Astrocyte (in vitro differentiated cells and primary cell): Measurements from ENCODE around the gene ERO1B. TPM values are rescaled to one million over a fixed set of nuclear protein-coding genes. Genes with fewer than 3 reads are reported as not detected.
"Not testable (repeated sequence)": the region's sequence is repeated elsewhere in the genome, so short reads cannot be mapped to it uniquely, and the experiment has no call there.

Source experiments
- DNase-seq: peaks from one replicate; pipeline ENCODE4 v3.0.0-alpha.2; 2010; ENCODE audit warnings: low read depth
- FAIRE-seq: peaks from 2 replicates; lab custom pipeline; 2011; peaks lifted over from hg19 to GRCh38; lab: Jason Lieb, UNC
- H2AFZ ChIP-seq: 2 replicates; pipeline ENCODE4 v1.6.0; 2012; ENCODE audit warnings: low read depth, low read length, inconsistent platforms
- H3K27ac ChIP-seq: 2 replicates; pipeline ENCODE4 v1.5.1; 2011; ENCODE audit warnings: low read depth, low read length, inconsistent platforms
- H3K27me3 ChIP-seq: 2 replicates; pipeline ENCODE4 v1.6.0; 2011; ENCODE audit warnings: low read length, inconsistent platforms; ENCODE audit not compliant: insufficient read depth
- H3K36me3 ChIP-seq: 2 replicates; pipeline ENCODE4 v1.5.1; 2011; ENCODE audit warnings: low read length, inconsistent platforms; ENCODE audit not compliant: insufficient read depth
- H3K4me1 ChIP-seq: 2 replicates; pipeline ENCODE4 v1.5.1; 2011; ENCODE audit warnings: low read length, inconsistent platforms; ENCODE audit not compliant: insufficient read depth
- H3K4me2 ChIP-seq: 2 replicates; pipeline ENCODE4 v1.6.0; 2012; ENCODE audit warnings: low read length, inconsistent platforms
- H3K4me3 ChIP-seq: 2 replicates; pipeline ENCODE4 v1.5.1; 2011; ENCODE audit warnings: low read depth, mild to moderate bottlenecking, low read length, inconsistent platforms; ENCODE audit not compliant: insufficient read depth
- H3K79me2 ChIP-seq: 2 replicates; pipeline ENCODE4 v1.6.0; 2012; ENCODE audit warnings: mild to moderate bottlenecking, low read length, inconsistent platforms; ENCODE audit not compliant: insufficient read depth
- H3K9ac ChIP-seq: 2 replicates; pipeline ENCODE4 v1.6.0; 2012; ENCODE audit warnings: mild to moderate bottlenecking, low read length, inconsistent platforms
- H3K9me3 ChIP-seq: 2 replicates; pipeline ENCODE4 v1.5.1; 2012; ENCODE audit warnings: low read depth, mild to moderate bottlenecking, low read length, inconsistent platforms; ENCODE audit not compliant: insufficient read depth
- H4K20me1 ChIP-seq: 2 replicates; pipeline ENCODE4 v1.6.0; 2012; ENCODE audit warnings: low read length, inconsistent platforms; ENCODE audit not compliant: insufficient read depth
- H3K27ac Mint-ChIP-seq: one replicate; pipeline ENCODE4 v1.8.0; 2021; ENCODE audit warnings: mild to moderate bottlenecking, mixed read lengths; ENCODE audit not compliant: unreplicated experiment
- H3K27me3 Mint-ChIP-seq: one replicate; pipeline ENCODE4 v1.8.0; 2021; ENCODE audit warnings: low read depth, mixed read lengths; ENCODE audit not compliant: unreplicated experiment
- H3K36me3 Mint-ChIP-seq: one replicate; pipeline ENCODE4 v1.8.0; 2021; ENCODE audit warnings: low read depth, mixed read lengths; ENCODE audit not compliant: unreplicated experiment
- H3K4me1 Mint-ChIP-seq: one replicate; pipeline ENCODE4 v1.8.0; 2021; ENCODE audit warnings: low read depth, mixed read lengths; ENCODE audit not compliant: unreplicated experiment
- H3K4me3 Mint-ChIP-seq: one replicate; pipeline ENCODE4 v1.8.0; 2021; ENCODE audit warnings: mild to moderate bottlenecking, moderate library complexity, mixed read lengths; ENCODE audit not compliant: unreplicated experiment
- H3K9me3 Mint-ChIP-seq: one replicate; pipeline ENCODE4 v1.8.0; 2021; ENCODE audit warnings: mild to moderate bottlenecking, mixed read lengths; ENCODE audit not compliant: unreplicated experiment
- EZH2 ChIP-seq: IDR thresholded peaks from 2 replicates; pipeline ENCODE4 v1.6.1; 2012; ENCODE audit warnings: mild to moderate bottlenecking, low read length, inconsistent platforms; ENCODE audit not compliant: insufficient read depth
- total RNA-seq: library from RNA; stranded (reverse); gene quantifications from 2 replicates; pipeline ENCODE4 v1.2.1, GENCODE V29; 2021
- TF ChIP-seq, protein P1 (sequence below): IDR thresholded peaks from 2 replicates; pipeline ENCODE4 v1.5.1; 2011; ENCODE audit warnings: low read depth, mild to moderate bottlenecking, inconsistent platforms, low read length, moderate library complexity; ENCODE audit not compliant: insufficient read depth

ERO1B gene
- total RNA-seq, 1 donor from 2014 or later: 1.5 TPM

DNA sequence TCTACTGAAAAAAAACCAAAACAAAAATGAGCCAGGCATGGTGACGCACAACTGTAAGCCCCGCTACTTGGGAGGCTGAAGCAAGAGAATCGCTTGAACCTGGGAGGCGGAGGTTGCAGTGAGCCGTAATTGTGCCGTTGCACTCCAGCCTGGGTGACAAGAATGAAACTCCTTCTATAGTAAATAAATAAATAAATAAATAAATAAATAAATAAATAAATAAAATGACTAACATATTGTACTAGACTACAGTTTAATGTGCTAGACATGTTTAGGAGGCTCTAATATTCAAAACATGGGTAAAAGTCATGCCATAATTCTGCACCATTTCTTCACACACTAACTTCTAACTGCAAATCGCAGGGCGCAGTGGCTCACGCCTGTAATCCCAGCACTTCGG is 33.3 kb upstream of the ERO1B start:
- Histone ChIP-seq H3K27ac (no peak overlapping the region), H3K79me2 (no peaks in the 10 kb centered on the region), H3K9me3 (no peaks in the 10 kb centered on the region), H3K36me3 (no peaks in the 10 kb centered on the region), H4K20me1 (no peaks in the 10 kb centered on the region), H2AFZ (no peak overlapping the region), H3K9ac (no peak overlapping the region), H3K4me3 (no peak overlapping the region), H3K4me2 (no peak overlapping the region), H3K27me3 (no peaks in the 10 kb centered on the region), H3K4me1 (no peaks in the 10 kb centered on the region)
- FAIRE-seq: no peak
- TF ChIP-seq, protein P1, sequence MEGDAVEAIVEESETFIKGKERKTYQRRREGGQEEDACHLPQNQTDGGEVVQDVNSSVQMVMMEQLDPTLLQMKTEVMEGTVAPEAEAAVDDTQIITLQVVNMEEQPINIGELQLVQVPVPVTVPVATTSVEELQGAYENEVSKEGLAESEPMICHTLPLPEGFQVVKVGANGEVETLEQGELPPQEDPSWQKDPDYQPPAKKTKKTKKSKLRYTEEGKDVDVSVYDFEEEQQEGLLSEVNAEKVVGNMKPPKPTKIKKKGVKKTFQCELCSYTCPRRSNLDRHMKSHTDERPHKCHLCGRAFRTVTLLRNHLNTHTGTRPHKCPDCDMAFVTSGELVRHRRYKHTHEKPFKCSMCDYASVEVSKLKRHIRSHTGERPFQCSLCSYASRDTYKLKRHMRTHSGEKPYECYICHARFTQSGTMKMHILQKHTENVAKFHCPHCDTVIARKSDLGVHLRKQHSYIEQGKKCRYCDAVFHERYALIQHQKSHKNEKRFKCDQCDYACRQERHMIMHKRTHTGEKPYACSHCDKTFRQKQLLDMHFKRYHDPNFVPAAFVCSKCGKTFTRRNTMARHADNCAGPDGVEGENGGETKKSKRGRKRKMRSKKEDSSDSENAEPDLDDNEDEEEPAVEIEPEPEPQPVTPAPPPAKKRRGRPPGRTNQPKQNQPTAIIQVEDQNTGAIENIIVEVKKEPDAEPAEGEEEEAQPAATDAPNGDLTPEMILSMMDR: no peak
- TF ChIP-seq EZH2: no peak
- no peak overlapping the region for H3K27ac Mint-ChIP-seq
- no peaks in the 10 kb centered on the region for H3K36me3 Mint-ChIP-seq
- H3K27me3 Mint-ChIP-seq: peaks cover 5% of the 10 kb centered on the region
- H3K4me1 Mint-ChIP-seq: peaks cover 7% of the 10 kb centered on the region
- H3K4me3 Mint-ChIP-seq: no peak overlapping the region
- no peak for DNase-seq
- no peaks in the 10 kb centered on the region for H3K9me3 Mint-ChIP-seq

DNA sequence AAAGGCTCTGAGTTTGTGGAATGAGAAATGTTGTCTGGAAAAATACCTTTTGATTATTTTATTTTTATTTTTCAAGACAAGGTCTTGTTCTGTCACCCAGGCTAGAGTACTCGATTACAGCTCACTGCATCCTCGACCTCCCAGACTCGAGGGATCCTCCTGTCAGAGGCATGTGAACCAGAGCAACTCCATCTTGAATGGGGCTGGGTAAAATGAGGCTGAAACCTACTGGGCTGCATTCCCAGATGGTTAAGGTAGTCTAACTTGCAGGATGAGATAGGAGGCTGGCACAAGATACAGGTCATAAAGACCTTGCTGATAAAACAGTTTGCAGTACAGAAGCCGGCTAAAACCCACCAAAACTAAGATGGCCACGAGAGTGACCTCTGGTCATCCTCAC is 32.3 kb upstream of the ERO1B start:
- H3K9me3 Mint-ChIP-seq, H3K36me3 Mint-ChIP-seq, H3K27ac ChIP-seq, H3K27ac Mint-ChIP-seq, H3K4me3 ChIP-seq, H3K36me3 ChIP-seq, H3K4me2 ChIP-seq, H4K20me1 ChIP-seq, H3K79me2 ChIP-seq, FAIRE-seq, H3K4me1 Mint-ChIP-seq, H3K4me3 Mint-ChIP-seq, H3K4me1 ChIP-seq, H3K27me3 ChIP-seq, H3K27me3 Mint-ChIP-seq, DNase-seq, H3K9me3 ChIP-seq, H2AFZ ChIP-seq, H3K9ac ChIP-seq: not testable (repeated sequence)

DNA sequence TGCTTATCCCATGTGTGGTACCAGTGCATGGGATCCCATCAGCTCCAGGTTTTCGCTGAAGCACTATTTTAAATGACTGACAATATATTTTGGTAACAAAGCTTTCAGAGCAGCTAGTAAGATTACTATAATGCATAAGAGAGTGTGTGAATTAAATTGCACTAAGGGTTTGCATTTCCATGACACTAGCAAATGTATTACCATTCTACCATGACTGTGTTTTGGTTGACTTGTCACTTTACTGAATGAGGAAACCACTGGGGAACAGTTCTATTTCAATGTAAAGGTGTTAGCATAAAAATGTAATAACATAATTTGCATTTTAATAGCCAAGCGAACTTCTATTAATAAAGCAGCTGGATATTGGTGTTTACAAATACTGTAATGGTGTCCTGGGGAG is 31.7 kb upstream of the ERO1B start:
- H3K27me3 ChIP-seq: no peaks in the 10 kb centered on the region
- Mint-ChIP-seq H3K4me3 (no peak overlapping the region), H3K36me3 (no peaks in the 10 kb centered on the region), H3K9me3 (no peaks in the 10 kb centered on the region), H3K27ac (no peak overlapping the region), H3K27me3 (peaks cover 5% of the 10 kb centered on the region), H3K4me1 (peaks cover 7% of the 10 kb centered on the region)
- H3K36me3 ChIP-seq: no peaks in the 10 kb centered on the region
- H3K9me3 ChIP-seq: no peaks in the 10 kb centered on the region
- H3K4me2 ChIP-seq: no peak overlapping the region
- no peaks in the 10 kb centered on the region for H4K20me1 ChIP-seq
- no peak for TF ChIP-seq EZH2
- TF ChIP-seq, protein P1: no peak
- FAIRE-seq: no peak
- H3K4me3 ChIP-seq: no peak overlapping the region
- H3K79me2 ChIP-seq: no peaks in the 10 kb centered on the region
- no peak overlapping the region for H2AFZ ChIP-seq
- no peak overlapping the region for H3K27ac ChIP-seq
- no peak for DNase-seq
- no peak overlapping the region for H3K9ac ChIP-seq
- no peaks in the 10 kb centered on the region for H3K4me1 ChIP-seq
